Measurements from ENCODE around the gene CCR8.
"Not testable (repeated sequence)": the region's sequence is repeated elsewhere in the genome, so short reads cannot be mapped to it uniquely, and the experiment has no call there.

The CCR8 gene

GRCh38 chr3:39315420-39315819, 14.1 kb upstream of the CCR8 start:
- DNase-seq (ENCODE audit: low read depth, low spot score), result no peak

- no peak for DNase-seq (ENCODE audit: low read depth, low spot score)
Observed at GRCh38 chr3:39317571-39318169, 11.8 kb upstream of the CCR8 start.

- DNase-seq (ENCODE audit: low read depth, low spot score), result no peak
Observed at GRCh38 chr3:39318301-39318700, 11.2 kb upstream of the CCR8 start.

GRCh38 chr3:39319249-39319648, 10.3 kb upstream of the CCR8 start:
- no peak for DNase-seq (ENCODE audit: low read depth, low spot score)

- DNase-seq (ENCODE audit: low read depth, low spot score), result not testable (repeated sequence)
Observed at GRCh38 chr3:39321574-39321983, 7.9 kb upstream of the CCR8 start.

GRCh38 chr3:39322209-39322715, 7.2 kb upstream of the CCR8 start:
- DNase-seq (ENCODE audit: low read depth, low spot score), result not testable (repeated sequence)

GRCh38 chr3:39322936-39323335, 6.6 kb upstream of the CCR8 start:
- DNase-seq (ENCODE audit: low read depth, low spot score), result no peak

- DNase-seq (ENCODE audit: low read depth, low spot score), result no peak
Observed at GRCh38 chr3:39323494-39323893, 6.0 kb upstream of the CCR8 start.

GRCh38 chr3:39325236-39325635, 4.3 kb upstream of the CCR8 start:
- no peak for DNase-seq (ENCODE audit: low read depth, low spot score)

GRCh38 chr3:39327053-39327745, 2.3 kb upstream of the CCR8 start:
- no peak for DNase-seq (ENCODE audit: low read depth, low spot score)

GRCh38 chr3:39327746-39328349, 1.7 kb upstream of the CCR8 start:
- DNase-seq (ENCODE audit: low read depth, low spot score), result no peak

GRCh38 chr3:39330824-39331223, 1.3 kb downstream of the CCR8 start:
- no peak for DNase-seq (ENCODE audit: low read depth, low spot score)

- DNase-seq (ENCODE audit: low read depth, low spot score), result no peak
Observed at GRCh38 chr3:39332525-39332924, 3.0 kb downstream of the CCR8 start.

- no peak for DNase-seq (ENCODE audit: low read depth, low spot score)
Observed at GRCh38 chr3:39333607-39334006, 4.1 kb downstream of the CCR8 start.

GRCh38 chr3:39334205-39334604, 4.7 kb downstream of the CCR8 start:
- no peak for DNase-seq (ENCODE audit: low read depth, low spot score)

GRCh38 chr3:39338201-39338600, 8.7 kb downstream of the CCR8 start:
- DNase-seq (ENCODE audit: low read depth, low spot score), result no peak

GRCh38 chr3:39339086-39339485, 9.6 kb downstream of the CCR8 start:
- DNase-seq (ENCODE audit: low read depth, low spot score), result no peak

GRCh38 chr3:39343076-39343717, 13.7 kb downstream of the CCR8 start:
- DNase-seq (ENCODE audit: low read depth, low spot score), result no peak

- DNase-seq (ENCODE audit: low read depth, low spot score), result no peak
Observed at GRCh38 chr3:39343760-39344159, 14.3 kb downstream of the CCR8 start.

- DNase-seq (ENCODE audit: low read depth, low spot score), result no peak
Observed at GRCh38 chr3:39344746-39345344, 15.3 kb downstream of the CCR8 start.

GRCh38 chr3:39346785-39347585, 17.5 kb downstream of the CCR8 start:
- DNase-seq (ENCODE audit: low read depth, low spot score), result no peak

Measured in smooth muscle cell of the brain vasculature (primary cell).